ENCODE data around the gene ZZZ3.

DNA sequence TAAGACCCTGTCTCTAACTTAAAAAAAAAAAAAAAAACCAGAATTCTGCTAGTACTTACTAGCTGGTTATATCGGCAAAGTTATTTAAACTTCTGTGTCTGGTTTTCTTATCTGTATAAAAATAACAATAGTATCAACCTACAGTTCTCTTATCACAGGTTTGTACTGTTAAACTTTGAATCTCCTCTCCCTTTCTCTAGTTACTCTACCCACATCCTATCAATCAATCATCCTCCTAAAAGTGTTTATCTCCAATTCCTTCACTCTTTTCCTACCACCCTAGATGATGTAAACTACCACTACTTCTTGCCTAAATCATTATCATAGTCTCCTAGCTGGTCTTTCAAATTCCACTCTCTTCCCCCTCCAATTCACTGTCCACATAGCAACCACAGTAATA, 49.6 kb upstream of the ZZZ3 start:
- TF ChIP-seq, protein P1, sequence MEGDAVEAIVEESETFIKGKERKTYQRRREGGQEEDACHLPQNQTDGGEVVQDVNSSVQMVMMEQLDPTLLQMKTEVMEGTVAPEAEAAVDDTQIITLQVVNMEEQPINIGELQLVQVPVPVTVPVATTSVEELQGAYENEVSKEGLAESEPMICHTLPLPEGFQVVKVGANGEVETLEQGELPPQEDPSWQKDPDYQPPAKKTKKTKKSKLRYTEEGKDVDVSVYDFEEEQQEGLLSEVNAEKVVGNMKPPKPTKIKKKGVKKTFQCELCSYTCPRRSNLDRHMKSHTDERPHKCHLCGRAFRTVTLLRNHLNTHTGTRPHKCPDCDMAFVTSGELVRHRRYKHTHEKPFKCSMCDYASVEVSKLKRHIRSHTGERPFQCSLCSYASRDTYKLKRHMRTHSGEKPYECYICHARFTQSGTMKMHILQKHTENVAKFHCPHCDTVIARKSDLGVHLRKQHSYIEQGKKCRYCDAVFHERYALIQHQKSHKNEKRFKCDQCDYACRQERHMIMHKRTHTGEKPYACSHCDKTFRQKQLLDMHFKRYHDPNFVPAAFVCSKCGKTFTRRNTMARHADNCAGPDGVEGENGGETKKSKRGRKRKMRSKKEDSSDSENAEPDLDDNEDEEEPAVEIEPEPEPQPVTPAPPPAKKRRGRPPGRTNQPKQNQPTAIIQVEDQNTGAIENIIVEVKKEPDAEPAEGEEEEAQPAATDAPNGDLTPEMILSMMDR (IDR thresholded peaks at IDR 0.05; ENCODE audit: low read length) = no peak
- no peak for TF ChIP-seq EZH2 (optimal IDR thresholded peaks at IDR 0.05; ENCODE audit: low read depth, low read length)
